Epithelial cell of esophagus (primary cell): ENCODE data around the gene SERPINA5.

ENCODE experiments used
- DNase-seq: peaks from one replicate; pipeline ENCODE4 v3.0.0; 2010; ENCODE audit warnings: low read depth
- H3K4me3 ChIP-seq: 2 replicates; pipeline ENCODE4 v1.5.1; 2011; ENCODE audit warnings: mild to moderate bottlenecking, low read length, control low read depth
- TF ChIP-seq, protein P1 (sequence below): IDR thresholded peaks from 2 replicates; pipeline ENCODE4 v1.5.1; 2011; ENCODE audit warnings: low read depth, mild to moderate bottlenecking, low read length, control low read depth, inconsistent platforms; ENCODE audit not compliant: insufficient read depth; ENCODE audit errors: missing control alignments

SERPINA5 gene

DNA sequence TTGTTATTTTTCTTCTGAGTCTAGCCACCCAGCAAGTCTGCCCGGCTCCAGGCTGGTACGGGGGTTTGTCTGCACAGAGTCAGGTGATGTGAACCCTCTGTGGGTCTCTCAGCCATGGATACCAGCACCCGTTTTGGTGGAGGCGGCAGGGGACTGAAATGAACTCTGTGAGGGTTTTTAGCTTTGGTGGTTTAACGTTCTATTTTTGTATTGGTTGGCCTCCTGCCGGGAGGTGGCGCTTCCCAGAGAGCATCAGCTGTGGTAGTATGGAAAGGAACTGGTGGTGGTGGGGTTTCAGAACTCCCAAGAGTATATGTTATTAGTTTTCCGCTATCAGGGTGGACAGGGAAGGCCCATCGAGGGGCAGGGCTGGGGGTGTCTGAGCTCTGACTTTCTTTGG lies 25.2 kb upstream of the SERPINA5 start:
- no peak for DNase-seq
- TF ChIP-seq, protein P1, sequence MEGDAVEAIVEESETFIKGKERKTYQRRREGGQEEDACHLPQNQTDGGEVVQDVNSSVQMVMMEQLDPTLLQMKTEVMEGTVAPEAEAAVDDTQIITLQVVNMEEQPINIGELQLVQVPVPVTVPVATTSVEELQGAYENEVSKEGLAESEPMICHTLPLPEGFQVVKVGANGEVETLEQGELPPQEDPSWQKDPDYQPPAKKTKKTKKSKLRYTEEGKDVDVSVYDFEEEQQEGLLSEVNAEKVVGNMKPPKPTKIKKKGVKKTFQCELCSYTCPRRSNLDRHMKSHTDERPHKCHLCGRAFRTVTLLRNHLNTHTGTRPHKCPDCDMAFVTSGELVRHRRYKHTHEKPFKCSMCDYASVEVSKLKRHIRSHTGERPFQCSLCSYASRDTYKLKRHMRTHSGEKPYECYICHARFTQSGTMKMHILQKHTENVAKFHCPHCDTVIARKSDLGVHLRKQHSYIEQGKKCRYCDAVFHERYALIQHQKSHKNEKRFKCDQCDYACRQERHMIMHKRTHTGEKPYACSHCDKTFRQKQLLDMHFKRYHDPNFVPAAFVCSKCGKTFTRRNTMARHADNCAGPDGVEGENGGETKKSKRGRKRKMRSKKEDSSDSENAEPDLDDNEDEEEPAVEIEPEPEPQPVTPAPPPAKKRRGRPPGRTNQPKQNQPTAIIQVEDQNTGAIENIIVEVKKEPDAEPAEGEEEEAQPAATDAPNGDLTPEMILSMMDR = no peak

DNA sequence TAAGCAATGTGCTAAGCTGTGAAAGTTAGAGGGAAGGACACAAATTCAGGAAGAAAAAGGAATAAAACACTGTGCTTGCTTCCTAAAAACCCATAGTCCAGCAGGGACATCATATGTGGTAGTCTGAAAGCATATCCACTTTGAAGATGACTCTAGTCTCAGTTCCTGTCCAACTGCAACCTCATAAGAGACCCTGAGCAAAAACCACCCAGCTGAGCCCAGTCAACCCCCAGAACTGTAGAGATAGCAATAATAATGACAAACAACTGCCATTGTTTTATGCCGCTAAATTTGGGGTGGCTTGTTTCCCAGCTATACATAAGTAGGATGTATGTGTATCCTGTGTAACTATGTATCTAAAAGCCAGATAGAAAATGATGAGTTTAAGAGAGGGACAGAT lies 23.9 kb upstream of the SERPINA5 start:
- H3K4me3 ChIP-seq = no peak overlapping the region
- TF ChIP-seq, protein P1 = no peak
- no peak for DNase-seq

More for the DNA sequence above, 25.2 kb upstream of the SERPINA5 start:
- H3K4me3 ChIP-seq = no peak overlapping the region

DNA sequence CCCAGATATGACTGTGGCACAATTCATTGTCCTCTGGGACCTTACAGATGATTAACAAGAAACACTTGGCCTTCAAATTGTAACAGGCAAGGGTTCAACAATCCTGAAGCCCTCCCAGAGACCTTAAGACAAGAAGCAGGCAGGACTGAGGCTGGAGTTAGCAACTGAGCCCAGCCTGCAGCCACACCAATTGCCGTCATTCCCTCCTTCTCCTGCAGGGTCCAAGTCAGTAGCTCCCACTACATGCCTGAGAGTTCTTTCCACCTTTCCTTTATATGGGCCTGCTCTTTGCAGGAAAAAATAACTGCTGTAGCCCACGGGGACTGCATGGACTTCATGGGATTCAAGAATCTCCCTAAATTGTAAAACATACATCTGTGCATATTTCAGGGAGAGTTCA lies 22.4 kb upstream of the SERPINA5 start:
- no peak for DNase-seq
- H3K4me3 ChIP-seq = no peak overlapping the region
- TF ChIP-seq, protein P1 = no peak

DNA sequence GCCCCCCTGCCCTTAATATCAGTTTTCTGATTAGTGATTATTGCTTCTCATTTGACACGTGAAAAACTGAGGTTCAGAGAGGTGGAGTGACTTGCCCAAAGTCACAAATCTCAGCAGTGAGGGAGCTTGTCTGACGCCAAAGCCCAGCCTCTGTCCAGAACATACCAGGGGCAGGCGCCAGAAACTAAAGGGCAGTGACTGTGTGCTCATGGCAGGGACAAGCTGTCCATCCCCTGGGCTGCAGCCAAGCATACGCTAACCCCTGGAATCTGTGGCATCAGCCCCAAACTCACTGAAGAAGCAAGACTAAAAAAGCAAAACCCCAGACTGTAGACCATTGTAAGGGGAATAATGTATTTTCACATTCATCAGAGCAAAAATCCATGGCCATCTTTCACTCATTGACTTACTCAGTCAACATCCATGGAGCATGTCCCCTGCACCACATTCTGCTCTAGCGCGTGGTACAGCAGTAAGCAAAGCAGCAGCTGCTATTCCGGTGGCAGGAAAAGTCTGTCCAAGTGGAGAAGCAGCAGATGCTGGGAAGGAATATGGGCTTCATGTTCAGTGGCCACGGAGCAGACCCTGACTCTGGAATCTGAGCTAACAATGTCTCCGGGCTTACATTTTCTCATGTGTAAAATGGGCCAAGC lies 21.5 kb upstream of the SERPINA5 start:
- no peak overlapping the region for H3K4me3 ChIP-seq
- TF ChIP-seq, protein P1 = no peak
- no peak for DNase-seq

DNA sequence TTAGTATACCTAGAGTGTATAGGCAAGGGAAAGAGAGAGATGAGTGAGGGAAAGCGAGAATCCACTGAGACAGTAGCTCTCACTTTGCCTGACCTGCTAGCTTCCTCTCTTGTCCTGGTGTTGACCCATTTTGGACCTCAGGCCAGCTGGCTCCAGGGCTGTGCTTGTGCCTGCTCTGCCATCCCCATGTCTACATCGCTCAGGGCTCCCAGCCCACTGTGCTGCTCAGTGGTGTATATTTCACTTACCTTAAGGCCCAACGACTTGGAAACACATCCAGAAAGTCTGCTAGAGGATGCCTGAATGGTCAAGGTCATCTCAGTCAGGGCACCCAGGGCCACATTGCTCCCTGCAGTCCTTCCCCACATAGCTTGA lies 20.9 kb upstream of the SERPINA5 start:
- no peak overlapping the region for H3K4me3 ChIP-seq
- TF ChIP-seq, protein P1 = no peak
- no peak for DNase-seq

DNA sequence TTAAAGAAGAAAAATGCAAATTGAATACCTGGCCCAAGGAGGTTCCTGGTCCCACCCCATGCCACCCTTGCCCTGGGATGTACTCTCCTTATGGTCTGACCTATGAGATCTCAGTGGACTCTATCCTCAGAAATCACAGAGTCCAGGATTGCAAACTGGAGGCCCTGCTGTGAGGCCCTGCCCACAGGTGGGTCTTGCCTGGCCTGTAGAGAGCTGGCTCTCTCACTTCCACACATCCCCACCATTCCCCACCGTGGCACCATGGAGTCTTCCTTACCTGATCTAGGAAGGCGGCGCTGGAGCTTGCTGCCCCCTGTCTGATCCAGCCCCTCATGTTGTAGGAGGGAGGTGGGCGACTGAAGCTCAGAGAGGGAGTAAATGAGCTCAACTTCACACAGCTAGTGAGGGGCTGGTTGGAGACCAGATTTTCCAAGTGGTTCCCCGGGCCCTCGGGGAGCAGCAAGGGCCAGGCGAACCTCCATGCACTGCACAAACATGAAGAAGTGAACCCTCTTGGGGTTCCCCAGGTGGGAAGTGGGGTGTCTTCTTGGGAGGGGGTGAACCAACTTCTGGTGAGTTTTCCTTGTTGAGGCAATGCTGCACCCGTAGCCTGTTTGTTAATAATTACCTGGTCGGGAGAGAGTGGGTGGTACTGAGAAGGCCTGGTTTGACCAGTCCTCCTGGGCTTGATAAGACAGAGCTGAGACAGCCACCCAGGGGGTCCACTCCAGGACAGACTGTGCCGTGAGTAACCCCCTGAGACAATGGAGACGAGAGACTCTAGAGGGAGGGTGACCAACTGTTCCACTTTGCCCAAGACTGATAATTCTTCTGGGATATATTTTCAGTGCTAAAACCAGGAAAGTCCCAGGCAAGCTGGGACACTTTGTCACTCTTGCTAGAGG lies 20.2 kb upstream of the SERPINA5 start, which contains the start of gene SERPINA4:
TSS of gene SERPINA4 (plus strand) at position 692 of the 905 bp plus-strand sequence. CDS start 2,041 bp downstream, outside the sequence.
- TF ChIP-seq, protein P1 = no peak
- DNase-seq = no peak
- H3K4me3 ChIP-seq = no peak within 1 kb of the TSS
